ENCODE data around the gene EFCAB5. TPM values are rescaled to one million over a fixed set of nuclear protein-coding genes. Genes with fewer than 3 reads are reported as not detected.

Gene EFCAB5
- total and polyA plus RNA-seq, 2 experiments from 2014 or later, result 0.68 TPM; not detected in 1

DNA sequence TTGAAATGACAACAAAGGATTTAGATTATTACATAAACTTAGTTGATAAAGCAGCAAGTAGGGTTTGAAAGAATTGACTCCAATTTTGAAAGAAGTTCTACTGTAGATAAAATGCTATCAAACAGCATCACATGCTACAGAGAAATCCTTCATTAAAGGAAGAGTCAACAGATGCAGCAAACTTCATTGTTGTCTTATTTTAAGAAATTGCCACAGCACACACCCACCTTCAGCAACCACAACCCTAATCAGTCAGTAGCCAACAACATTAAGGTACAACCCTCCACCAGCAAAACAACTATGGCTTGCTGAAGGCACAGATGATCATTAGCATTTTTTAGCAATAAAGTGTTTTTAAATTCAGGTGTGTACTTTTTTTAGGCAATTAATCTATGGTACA is 100.1 kb downstream of the EFCAB5 start:
- H3K27me3 Mint-ChIP-seq (ENCODE audit: insufficient read depth, low read depth, poor library complexity), result peaks cover 3% of the 10 kb centered on the region
- H3K27ac ChIP-seq (ENCODE audit: low read depth), result no peak overlapping the region
- H3K4me3 ChIP-seq, result no peak overlapping the region
- no peaks in the 10 kb centered on the region for H3F3A ChIP-seq (replicated peaks; ENCODE audit: low read depth)
- H3K4me3 Mint-ChIP-seq, result no peak overlapping the region
- H3K9me3 Mint-ChIP-seq, result peaks cover 11% of the 10 kb centered on the region
- H3K27ac Mint-ChIP-seq, result no peak overlapping the region
- ATAC-seq (no peak), DNase-seq (ENCODE audit: low spot score) (no peak)
- H3K4me1 ChIP-seq (ENCODE audit: insufficient read depth), result no peaks in the 10 kb centered on the region
- TF ChIP-seq STAT1 (IDR thresholded peaks at IDR 0.05; ENCODE audit: unreplicated experiment) (no peak), NANOG (IDR thresholded peaks at IDR 0.05; ENCODE audit: borderline replicate concordance) (no peak), EZH2 (IDR thresholded peaks at IDR 0.05; ENCODE audit: low read depth, unreplicated experiment) (no peak), EZH2phosphoT487 (IDR thresholded peaks at IDR 0.05; ENCODE audit: unreplicated experiment) (no peak), ZNF114 (CRISPR knock-in tag; IDR thresholded peaks at IDR 0.05) (no peak), ZNF331 (CRISPR knock-in tag; IDR thresholded peaks at IDR 0.05; ENCODE audit: low read depth) (no peak), JUNB (IDR thresholded peaks at IDR 0.05; ENCODE audit: unreplicated experiment) (no peak)
- TF ChIP-seq, protein P1, sequence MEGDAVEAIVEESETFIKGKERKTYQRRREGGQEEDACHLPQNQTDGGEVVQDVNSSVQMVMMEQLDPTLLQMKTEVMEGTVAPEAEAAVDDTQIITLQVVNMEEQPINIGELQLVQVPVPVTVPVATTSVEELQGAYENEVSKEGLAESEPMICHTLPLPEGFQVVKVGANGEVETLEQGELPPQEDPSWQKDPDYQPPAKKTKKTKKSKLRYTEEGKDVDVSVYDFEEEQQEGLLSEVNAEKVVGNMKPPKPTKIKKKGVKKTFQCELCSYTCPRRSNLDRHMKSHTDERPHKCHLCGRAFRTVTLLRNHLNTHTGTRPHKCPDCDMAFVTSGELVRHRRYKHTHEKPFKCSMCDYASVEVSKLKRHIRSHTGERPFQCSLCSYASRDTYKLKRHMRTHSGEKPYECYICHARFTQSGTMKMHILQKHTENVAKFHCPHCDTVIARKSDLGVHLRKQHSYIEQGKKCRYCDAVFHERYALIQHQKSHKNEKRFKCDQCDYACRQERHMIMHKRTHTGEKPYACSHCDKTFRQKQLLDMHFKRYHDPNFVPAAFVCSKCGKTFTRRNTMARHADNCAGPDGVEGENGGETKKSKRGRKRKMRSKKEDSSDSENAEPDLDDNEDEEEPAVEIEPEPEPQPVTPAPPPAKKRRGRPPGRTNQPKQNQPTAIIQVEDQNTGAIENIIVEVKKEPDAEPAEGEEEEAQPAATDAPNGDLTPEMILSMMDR (conservative IDR thresholded peaks at IDR 0.05; ENCODE audit: low read depth in 2 of 2), result no peak
- TF ChIP-seq, protein P2, sequence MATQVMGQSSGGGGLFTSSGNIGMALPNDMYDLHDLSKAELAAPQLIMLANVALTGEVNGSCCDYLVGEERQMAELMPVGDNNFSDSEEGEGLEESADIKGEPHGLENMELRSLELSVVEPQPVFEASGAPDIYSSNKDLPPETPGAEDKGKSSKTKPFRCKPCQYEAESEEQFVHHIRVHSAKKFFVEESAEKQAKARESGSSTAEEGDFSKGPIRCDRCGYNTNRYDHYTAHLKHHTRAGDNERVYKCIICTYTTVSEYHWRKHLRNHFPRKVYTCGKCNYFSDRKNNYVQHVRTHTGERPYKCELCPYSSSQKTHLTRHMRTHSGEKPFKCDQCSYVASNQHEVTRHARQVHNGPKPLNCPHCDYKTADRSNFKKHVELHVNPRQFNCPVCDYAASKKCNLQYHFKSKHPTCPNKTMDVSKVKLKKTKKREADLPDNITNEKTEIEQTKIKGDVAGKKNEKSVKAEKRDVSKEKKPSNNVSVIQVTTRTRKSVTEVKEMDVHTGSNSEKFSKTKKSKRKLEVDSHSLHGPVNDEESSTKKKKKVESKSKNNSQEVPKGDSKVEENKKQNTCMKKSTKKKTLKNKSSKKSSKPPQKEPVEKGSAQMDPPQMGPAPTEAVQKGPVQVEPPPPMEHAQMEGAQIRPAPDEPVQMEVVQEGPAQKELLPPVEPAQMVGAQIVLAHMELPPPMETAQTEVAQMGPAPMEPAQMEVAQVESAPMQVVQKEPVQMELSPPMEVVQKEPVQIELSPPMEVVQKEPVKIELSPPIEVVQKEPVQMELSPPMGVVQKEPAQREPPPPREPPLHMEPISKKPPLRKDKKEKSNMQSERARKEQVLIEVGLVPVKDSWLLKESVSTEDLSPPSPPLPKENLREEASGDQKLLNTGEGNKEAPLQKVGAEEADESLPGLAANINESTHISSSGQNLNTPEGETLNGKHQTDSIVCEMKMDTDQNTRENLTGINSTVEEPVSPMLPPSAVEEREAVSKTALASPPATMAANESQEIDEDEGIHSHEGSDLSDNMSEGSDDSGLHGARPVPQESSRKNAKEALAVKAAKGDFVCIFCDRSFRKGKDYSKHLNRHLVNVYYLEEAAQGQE (IDR thresholded peaks at IDR 0.05; ENCODE audit: unreplicated experiment), result no peak
- TF ChIP-seq, protein P3, sequence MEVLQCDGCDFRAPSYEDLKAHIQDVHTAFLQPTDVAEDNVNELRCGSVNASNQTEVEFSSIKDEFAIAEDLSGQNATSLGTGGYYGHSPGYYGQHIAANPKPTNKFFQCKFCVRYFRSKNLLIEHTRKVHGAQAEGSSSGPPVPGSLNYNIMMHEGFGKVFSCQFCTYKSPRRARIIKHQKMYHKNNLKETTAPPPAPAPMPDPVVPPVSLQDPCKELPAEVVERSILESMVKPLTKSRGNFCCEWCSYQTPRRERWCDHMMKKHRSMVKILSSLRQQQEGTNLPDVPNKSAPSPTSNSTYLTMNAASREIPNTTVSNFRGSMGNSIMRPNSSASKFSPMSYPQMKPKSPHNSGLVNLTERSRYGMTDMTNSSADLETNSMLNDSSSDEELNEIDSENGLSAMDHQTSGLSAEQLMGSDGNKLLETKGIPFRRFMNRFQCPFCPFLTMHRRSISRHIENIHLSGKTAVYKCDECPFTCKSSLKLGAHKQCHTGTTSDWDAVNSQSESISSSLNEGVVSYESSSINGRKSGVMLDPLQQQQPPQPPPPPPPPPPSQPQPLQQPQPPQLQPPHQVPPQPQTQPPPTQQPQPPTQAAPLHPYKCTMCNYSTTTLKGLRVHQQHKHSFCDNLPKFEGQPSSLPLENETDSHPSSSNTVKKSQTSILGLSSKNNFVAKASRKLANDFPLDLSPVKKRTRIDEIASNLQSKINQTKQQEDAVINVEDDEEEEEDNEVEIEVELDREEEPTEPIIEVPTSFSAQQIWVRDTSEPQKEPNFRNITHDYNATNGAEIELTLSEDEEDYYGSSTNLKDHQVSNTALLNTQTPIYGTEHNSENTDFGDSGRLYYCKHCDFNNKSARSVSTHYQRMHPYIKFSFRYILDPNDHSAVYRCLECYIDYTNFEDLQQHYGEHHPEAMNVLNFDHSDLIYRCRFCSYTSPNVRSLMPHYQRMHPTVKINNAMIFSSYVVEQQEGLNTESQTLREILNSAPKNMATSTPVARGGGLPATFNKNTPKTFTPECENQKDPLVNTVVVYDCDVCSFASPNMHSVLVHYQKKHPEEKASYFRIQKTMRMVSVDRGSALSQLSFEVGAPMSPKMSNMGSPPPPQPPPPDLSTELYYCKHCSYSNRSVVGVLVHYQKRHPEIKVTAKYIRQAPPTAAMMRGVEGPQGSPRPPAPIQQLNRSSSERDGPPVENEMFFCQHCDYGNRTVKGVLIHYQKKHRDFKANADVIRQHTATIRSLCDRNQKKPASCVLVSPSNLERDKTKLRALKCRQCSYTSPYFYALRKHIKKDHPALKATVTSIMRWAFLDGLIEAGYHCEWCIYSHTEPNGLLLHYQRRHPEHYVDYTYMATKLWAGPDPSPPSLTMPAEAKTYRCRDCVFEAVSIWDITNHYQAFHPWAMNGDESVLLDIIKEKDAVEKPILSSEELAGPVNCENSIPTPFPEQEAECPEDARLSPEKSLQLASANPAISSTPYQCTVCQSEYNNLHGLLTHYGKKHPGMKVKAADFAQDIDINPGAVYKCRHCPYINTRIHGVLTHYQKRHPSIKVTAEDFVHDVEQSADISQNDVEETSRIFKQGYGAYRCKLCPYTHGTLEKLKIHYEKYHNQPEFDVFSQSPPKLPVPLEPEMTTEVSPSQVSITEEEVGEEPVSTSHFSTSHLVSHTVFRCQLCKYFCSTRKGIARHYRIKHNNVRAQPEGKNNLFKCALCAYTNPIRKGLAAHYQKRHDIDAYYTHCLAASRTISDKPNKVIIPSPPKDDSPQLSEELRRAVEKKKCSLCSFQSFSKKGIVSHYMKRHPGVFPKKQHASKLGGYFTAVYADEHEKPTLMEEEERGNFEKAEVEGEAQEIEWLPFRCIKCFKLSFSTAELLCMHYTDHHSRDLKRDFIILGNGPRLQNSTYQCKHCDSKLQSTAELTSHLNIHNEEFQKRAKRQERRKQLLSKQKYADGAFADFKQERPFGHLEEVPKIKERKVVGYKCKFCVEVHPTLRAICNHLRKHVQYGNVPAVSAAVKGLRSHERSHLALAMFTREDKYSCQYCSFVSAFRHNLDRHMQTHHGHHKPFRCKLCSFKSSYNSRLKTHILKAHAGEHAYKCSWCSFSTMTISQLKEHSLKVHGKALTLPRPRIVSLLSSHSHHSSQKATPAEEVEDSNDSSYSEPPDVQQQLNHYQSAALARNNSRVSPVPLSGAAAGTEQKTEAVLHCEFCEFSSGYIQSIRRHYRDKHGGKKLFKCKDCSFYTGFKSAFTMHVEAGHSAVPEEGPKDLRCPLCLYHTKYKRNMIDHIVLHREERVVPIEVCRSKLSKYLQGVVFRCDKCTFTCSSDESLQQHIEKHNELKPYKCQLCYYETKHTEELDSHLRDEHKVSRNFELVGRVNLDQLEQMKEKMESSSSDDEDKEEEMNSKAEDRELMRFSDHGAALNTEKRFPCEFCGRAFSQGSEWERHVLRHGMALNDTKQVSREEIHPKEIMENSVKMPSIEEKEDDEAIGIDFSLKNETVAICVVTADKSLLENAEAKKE (CRISPR knock-in tag; IDR thresholded peaks at IDR 0.05), result no peak
- TF ChIP-seq, protein P4, sequence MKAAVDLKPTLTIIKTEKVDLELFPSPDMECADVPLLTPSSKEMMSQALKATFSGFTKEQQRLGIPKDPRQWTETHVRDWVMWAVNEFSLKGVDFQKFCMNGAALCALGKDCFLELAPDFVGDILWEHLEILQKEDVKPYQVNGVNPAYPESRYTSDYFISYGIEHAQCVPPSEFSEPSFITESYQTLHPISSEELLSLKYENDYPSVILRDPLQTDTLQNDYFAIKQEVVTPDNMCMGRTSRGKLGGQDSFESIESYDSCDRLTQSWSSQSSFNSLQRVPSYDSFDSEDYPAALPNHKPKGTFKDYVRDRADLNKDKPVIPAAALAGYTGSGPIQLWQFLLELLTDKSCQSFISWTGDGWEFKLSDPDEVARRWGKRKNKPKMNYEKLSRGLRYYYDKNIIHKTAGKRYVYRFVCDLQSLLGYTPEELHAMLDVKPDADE (IDR thresholded peaks at IDR 0.05), result no peak
- no peaks in the 10 kb centered on the region for H3K4me1 Mint-ChIP-seq
- no peak overlapping the region for H3K4me2 ChIP-seq
- H3K36me3 ChIP-seq (ENCODE audit: insufficient read depth), result no peaks in the 10 kb centered on the region
- H4K20me1 ChIP-seq (replicated peaks; ENCODE audit: insufficient read depth), result no peaks in the 10 kb centered on the region
- H3K36me3 Mint-ChIP-seq (ENCODE audit: low read depth), result peaks cover 16% of the 10 kb centered on the region; the same call in 2 of the 3 replicates
- no peak overlapping the region for H2AFZ ChIP-seq
- no peaks in the 10 kb centered on the region for H3K79me2 ChIP-seq (replicated peaks; ENCODE audit: insufficient read depth)
- no peaks in the 10 kb centered on the region; the same call in 1 of the 2 replicates for H3K9me2 ChIP-seq (ENCODE audit: insufficient read depth)
- H3K27me3 ChIP-seq (ENCODE audit: insufficient read depth), result no peaks in the 10 kb centered on the region

Data from GM23338 (cell line).